GM21737 (cell line): Measurements from ENCODE around the gene RAD23A.
"Not testable (repeated sequence)": the region's sequence is repeated elsewhere in the genome, so short reads cannot be mapped to it uniquely, and the experiment has no call there.

Source experiments
- ATAC-seq: cut with Tn5 transposase; IDR thresholded peaks from one replicate; pipeline ENCODE4 v1.9.1; 2021; ENCODE audit warnings: mild to moderate bottlenecking, moderate library complexity; ENCODE audit not compliant: unreplicated experiment

RAD23A gene

DNA sequence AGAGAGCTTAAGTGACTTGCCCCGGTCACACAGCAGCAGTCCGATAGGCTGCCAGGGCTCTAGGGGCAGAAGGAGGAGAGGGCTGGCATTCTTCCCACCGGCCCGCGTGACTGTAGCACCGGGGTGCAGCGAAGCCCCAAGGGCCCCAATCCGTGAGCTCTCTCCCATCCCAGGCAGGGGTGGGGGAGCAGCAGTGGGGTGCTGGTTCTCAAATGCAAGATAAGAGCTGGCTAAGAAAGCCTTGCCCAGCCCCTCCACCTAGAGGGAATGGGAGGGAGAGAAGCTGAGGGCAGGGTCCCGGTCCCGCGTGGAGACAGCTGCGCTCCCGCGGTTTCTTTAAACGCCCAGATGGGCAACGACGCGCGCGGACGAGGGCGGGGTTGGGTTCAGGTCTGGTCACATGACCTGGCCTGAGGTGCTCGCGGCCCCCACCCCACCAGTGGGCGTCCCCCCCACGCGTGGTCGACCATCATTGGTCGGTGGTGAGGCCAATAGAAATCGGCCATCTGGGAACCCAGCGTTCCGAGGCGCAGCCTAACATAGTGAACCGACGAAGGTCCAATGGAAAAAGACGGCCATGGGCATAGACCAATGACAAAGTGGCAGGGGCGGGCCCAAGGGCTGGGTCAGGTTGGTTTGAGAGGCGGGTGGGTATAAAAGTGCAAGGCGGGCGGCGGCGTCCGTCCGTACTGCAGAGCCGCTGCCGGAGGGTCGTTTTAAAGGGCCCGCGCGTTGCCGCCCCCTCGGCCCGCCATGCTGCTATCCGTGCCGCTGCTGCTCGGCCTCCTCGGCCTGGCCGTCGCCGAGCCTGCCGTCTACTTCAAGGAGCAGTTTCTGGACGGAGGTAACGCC lies 7.5 kb upstream of the RAD23A start, which contains the start of gene CALR:
Gene CALR, plus strand, starts transcription at position 683 of the 852 bp plus-strand sequence. Its CDS starts 71 bp downstream, at position 754.
- peak; percentile 86 for ATAC-seq

DNA sequence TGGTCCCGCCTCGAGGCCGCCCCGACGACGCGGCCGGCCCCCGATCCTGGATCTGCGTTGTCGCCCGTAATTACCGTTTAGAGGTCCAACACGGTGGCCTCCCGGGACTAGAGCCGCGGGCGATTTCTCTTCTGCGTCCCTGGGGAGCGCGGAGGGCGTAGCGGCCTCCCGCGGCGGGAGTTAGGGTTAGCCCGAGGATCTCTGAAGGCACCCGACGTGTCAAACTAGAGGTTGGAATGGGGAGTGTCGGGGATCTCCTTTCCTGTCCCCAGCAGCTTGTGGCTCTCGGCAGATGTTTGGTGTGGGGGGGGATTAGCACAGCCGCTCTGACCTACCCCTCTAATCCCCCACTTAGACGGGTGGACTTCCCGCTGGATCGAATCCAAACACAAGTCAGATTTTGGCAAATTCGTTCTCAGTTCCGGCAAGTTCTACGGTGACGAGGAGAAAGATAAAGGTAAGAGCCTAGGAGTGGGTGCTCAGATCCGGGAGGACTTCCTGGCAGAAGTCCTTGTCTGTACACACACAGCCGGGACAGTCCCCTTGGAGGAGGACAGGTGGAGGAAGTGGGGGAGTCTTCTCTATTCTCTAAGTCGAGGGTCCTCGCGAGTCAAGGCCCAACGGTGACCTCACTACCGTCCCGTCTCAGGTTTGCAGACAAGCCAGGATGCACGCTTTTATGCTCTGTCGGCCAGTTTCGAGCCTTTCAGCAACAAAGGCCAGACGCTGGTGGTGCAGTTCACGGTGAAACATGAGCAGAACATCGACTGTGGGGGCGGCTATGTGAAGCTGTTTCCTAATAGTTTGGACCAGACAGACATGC lies 6.7 kb upstream of the RAD23A start:
- ATAC-seq, result no peak

DNA sequence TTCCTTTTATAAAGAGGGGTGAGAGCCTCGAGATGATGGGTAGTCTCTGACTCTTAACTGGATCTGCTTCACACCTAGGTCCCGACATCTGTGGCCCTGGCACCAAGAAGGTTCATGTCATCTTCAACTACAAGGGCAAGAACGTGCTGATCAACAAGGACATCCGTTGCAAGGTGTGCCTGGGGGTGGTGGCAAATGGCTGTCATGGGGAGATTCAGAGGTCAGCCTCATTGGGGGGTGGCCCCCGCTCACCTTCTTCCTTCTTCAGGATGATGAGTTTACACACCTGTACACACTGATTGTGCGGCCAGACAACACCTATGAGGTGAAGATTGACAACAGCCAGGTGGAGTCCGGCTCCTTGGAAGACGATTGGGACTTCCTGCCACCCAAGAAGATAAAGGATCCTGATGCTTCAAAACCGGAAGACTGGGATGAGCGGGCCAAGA lies 5.7 kb upstream of the RAD23A start:
- ATAC-seq, result no peak

DNA sequence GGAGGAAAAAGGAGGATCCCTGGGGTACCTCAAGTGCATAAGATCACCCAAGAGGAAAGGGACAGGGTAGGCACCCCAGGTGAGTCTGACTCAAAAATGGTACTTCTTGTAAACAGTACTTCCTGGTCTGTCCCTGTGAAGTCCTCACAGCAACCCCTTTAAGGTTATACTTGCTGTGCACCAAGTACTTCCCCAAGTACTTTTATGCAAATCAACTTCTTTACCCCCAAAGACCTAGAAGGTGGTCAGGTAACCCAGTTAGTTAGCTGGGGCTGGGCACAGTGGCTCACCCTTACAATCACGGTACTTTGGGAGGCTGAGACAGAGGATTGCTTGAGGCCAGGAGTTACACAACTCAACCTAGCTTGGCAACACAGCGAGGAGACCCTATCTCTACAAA lies 4.8 kb upstream of the RAD23A start:
- no peak for ATAC-seq

DNA sequence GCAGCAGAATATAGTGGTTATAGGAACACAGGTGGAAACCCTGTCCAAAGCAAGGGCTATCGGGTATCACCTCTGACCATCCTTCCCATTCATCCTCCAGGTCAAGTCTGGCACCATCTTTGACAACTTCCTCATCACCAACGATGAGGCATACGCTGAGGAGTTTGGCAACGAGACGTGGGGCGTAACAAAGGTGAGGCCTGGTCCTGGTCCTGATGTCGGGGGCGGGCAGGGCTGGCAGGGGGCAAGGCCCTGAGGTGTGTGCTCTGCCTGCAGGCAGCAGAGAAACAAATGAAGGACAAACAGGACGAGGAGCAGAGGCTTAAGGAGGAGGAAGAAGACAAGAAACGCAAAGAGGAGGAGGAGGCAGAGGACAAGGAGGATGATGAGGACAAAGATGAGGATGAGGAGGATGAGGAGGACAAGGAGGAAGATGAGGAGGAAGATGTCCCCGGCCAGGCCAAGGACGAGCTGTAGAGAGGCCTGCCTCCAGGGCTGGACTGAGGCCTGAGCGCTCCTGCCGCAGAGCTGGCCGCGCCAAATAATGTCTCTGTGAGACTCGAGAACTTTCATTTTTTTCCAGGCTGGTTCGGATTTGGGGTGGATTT lies 2.1 kb upstream of the RAD23A start:
- ATAC-seq, result no peak

DNA sequence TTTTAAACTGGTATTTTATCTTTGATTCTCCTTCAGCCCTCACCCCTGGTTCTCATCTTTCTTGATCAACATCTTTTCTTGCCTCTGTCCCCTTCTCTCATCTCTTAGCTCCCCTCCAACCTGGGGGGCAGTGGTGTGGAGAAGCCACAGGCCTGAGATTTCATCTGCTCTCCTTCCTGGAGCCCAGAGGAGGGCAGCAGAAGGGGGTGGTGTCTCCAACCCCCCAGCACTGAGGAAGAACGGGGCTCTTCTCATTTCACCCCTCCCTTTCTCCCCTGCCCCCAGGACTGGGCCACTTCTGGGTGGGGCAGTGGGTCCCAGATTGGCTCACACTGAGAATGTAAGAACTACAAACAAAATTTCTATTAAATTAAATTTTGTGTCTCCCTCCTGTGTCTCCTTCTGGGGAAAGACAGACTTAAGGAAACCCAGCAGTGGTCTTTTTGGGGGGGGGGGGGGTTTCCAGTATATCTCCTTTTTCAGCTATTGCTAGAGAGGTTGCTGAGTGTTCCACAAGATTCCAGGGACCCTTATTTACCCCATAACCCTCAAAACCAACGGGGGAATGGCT lies 1.5 kb upstream of the RAD23A start:
- no peak for ATAC-seq

DNA sequence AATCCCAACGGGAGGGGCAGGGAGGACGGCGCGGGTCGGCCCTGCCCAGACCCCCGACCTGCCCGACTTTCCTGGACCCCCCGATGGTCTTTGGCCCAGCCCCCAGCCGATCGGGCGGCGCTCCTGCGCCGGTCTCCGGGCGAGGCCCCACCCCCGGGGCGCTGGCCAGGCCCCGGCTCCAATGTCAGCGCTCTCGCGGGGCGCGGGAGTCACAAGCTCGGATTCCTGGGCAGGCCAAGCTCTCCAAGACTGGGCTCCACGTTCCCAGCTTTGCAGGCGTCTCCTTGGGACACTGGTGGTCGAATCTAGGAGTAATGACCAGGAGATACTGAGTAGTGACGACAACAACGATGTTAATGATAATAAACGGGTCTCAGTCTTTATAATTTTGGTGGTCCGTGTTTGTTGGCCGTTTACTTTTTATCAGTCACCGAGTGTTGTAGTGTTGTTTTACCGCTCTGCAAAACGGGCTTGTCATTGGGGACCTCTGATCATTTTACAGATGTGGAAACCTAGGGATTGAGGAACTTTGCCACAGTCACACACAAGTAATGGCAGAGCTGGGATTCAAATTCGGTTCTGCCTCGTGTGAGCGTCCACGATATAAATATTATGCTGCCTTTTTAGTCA lies 545 bp downstream of the RAD23A start:
- peak; percentile 34 for ATAC-seq

DNA sequence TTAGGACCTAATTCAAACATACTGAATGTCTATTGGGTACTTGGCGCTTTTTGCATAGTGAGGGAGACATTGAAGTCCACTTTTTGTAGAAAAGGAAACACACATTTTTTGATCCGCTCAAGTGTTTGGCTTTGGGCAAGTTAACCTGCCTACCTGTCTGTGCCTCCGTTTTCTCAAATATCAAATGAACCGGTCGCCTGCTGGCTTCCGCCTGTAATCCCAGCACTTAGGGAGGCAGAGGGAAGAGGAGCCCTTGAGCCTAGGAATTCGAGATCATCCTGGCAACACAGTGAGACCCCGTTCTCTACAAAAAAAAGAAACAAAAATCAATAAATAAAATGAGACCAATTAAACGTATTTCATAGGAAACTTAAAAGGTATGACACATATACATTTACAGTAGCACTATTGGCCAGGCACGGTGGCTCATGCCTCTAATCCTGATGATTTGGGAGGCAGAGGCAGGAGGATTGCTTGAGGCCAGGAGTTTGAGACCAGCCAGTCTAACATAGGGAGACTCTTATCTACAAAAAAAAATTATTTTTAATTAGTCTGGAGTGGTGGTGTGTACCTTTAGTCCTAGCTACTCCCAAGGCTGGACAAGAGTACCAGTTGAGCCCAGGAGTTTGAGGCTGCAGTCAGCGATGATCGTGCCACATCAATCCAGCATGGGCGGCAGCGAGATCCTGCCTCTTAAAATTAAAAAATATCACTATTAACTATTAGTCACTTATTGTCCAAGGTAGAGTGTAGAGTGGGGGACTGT lies 1.3 kb downstream of the RAD23A start:
- no peak for ATAC-seq

DNA sequence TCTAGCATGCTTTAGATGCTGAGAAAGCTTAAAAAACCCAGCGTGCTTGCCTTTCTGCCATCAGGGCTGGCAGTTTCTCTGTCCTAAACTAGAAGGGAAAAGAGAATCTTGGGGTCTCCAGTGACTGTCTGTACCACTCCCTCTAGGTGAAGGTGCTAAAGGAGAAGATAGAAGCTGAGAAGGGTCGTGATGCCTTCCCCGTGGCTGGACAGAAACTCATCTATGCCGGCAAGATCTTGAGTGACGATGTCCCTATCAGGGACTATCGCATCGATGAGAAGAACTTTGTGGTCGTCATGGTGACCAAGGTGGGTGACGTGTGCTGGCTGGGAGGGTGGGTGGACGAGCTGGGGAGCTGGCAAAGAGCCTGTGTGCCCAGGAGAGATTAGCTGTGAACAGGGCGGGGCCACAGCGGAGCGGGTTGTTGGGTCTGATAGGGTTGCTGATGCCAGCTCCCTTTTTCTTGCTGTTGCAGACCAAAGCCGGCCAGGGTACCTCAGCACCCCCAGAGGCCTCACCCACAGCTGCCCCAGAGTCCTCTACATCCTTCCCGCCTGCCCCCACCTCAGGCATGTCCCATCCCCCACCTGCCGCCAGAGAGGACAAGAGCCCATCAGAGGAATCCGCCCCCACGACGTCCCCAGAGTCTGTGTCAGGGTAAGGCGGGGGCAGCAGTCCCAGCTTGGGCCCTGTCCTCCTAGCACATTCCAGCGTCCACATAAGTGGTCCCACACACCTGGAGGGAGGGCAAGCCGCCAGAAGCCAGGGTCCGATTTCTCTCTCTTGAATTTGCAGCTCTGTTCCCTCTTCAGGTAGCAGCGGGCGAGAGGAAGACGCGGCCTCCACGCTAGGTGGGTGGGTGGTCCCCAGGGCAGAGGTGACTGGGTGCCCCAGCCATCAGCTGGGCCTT lies 2.3 kb downstream of the RAD23A start:
- ATAC-seq, result no peak

DNA sequence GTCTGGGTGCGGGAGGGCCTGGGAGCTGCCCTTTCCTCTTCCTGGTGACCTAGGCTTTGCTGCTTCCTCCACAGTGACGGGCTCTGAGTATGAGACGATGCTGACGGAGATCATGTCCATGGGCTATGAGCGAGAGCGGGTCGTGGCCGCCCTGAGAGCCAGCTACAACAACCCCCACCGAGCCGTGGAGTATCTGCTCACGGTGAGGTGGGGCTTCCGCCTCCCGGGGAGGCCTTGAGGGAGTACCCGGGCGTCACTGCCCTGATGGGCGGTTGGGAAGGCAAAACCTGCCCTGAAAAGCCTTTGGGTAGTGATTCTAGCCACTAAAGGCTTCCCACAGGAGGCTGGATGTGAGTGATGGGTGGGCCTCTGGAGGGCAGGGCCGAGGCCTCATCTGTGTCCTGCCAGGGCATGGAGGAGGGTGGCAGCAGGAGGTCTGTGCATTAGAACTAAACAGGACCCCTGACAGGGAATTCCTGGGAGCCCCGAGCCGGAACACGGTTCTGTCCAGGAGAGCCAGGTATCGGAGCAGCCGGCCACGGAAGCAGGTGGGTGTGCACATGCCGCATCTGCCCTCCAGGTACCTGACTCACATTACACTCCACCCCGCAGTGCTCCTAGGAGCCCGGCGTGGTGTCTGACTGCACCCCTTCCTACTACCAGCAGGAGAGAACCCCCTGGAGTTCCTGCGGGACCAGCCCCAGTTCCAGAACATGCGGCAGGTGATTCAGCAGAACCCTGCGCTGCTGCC lies 3.1 kb downstream of the RAD23A start:
- no peak for ATAC-seq

DNA sequence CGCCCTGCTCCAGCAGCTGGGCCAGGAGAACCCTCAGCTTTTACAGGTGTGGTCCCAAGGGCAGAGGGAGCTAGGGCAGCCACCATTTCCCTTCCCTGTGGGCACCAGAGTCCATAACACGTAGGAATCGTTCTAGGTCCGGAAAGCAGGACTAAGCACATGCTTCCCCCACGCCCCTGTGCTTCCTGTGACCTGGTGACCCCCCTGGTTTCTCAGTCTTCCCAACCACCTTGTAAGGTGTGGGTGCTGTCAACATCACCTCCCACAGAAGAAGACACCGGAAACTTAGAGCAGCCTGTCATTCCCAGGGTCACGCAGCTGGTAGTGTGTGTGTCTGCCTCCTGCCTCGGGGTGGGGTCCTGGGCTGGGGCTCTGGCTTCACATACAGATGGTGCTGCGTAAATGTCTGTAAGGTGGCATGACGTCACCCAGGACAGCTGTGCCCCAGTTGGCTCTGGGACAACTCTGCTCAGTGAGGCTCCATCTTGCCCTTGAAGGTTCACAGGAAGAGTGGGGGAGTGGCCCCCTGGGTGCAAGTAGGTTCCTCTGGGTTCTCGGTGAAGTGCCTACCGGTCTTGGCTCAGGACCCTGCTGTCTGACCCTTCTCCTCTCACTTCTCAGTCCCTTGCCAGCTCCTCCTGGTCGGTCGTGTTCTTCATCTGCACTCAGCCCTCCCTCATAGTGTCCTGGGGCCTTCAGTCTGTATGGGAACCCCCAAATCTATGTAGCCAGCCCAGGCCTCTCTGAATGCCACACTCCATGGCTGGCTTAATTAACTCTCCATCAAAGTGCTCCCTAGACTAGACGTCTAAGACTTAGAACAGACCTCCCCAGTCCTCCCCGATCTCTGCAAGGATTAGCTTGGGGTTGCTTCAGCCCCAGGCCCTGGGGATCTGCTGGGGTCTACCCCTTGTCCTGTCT lies 4.0 kb downstream of the RAD23A start:
- no peak for ATAC-seq

DNA sequence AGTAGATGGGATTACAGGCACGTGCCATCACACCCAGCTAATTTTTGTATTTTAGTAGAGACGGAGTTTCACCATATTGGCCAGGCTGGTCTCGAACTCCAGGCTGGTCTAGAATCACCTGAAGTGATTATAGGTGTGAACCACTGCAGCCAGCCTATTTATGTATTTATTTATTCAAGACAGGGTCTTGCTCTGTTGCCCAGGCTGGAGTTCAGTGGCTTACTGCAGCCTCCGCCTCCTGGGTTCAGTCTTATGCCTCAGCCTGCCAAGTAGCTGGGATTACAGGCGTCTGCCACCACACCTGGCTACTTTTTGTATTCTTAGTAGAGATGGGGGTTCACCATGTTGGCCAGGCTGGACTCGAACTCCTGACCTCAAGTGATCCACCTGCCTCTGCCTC lies 6.4 kb downstream of the RAD23A start:
- not testable (repeated sequence) for ATAC-seq

DNA sequence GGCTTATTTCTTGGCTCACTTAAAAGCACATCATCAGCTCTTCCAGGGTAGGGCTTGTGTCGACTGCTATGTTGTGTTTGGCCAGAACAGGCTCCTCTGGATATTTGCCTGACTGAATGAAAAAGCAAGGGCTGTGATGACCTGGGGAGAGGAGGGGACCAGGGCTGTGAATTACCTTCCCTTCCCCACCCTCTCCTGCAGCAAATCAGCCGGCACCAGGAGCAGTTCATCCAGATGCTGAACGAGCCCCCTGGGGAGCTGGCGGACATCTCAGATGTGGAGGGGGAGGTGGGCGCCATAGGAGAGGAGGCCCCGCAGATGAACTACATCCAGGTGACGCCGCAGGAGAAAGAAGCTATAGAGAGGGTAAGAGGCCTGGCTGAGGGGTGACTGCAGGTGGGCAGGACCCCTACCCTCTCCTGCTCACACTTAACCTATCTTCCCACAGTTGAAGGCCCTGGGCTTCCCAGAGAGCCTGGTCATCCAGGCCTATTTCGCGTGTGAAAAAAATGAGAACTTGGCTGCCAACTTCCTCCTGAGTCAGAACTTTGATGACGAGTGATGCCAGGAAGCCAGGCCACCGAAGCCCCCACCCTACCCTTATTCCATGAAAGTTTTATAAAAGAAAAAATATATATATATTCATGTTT lies 7.0 kb downstream of the RAD23A start:
- ATAC-seq, result no peak

DNA sequence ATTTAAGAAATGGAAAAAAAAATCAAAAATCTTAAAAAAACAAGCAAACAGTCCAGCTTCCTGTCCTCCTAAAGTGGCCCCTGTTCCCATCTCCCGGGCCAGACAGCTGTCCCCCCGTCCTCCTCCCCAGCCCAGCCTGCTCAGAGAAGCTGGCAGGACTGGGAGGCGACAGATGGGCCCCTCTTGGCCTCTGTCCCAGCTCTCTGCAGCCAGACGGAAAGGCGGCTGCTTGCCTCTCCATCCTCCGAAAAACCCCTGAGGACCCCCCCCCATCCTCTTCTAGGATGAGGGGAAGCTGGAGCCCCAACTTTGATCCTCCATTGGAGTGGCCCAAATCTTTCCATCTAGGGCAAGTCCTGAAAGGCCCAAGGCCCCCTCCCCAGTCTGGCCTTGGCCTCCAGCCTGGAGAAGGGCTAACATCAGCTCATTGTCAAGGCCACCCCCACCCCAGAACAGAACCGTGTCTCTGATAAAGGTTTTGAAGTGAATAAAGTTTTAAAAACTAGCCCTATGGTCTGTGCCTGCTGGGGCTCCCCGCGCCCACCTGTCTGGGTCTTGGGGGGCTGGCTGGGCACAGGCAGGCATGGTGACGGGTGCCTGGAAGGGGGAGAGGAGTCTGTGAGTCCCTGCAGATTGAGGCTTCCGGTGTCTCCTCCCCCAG lies 7.6 kb downstream of the RAD23A start:
- ATAC-seq, result no peak

DNA sequence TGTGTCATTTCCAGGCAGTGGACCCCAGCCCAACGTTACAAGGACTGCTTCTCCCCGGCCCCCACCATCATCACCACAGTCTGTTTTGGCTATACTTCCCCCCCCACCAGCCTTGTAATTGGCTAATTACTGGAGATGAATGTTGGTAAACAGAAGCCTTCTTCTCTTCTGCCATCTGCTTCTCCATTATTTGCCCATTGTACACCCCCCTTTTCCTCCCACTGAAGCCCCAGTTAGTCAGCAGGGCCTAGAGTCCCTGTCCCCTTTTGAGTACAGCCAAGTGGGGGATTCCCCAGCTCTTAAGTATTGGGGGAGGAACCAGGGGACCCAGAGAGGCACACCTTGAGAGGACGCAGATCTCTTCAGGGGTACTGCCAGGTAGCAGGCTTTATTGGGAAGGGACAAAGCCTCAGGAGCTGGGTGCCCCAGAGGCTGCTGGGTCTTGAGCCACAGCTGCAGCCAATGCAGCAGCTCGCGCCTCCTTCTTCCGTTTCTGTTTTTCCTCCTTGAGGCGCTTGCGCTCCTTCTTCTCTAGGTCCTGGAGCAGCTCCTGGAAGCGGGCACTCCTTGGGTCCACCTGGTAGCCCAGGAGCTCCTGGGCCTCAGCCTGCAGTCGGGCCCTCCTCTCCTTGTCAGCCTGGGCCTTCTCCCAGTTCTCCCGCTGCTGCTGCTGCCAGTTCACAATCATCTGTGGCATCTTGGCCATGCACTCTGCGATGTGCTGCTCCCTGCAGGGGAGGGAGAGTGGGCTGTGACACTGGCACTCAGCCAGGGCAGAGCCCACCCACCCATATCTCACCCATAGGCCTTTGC lies 8.3 kb downstream of the RAD23A start:
- ATAC-seq, result no peak
